ENCODE results near the gene MPRIP. TPM values are rescaled to one million over a fixed set of nuclear protein-coding genes. Genes with fewer than 3 reads are reported as not detected.

MPRIP gene
- total and polyA plus RNA-seq, 2 of the 13 experiments (the other 11 are each of a cell fraction or from before 2014, with no cell fraction given) = 50.2 to 52.4 TPM

GRCh38 chr17:17084941-17085340, 42.7 kb downstream of the MPRIP start (continued):
- no peak for TF ChIP-seq ZNF609 (CRISPR knock-in tag; IDR thresholded peaks at IDR 0.05; ENCODE audit: borderline replicate concordance)

- no peaks in the 10 kb centered on the region for H4K20me1 ChIP-seq (ENCODE audit: insufficient read depth, low read length)
- ChIA-PET CTCF (ENCODE audit: low intra/inter-chr PET ratio, low total read pairs) (no interaction called here), POLR2A (interaction anchor here (0.8 kb wide), 1 partner anchor 8 kb away, joined by 3 read pairs; no protein-coding TSS in a partner anchor)
- H3K4me2 ChIP-seq (ENCODE audit: low read depth, low read length) = no peak overlapping the region
- BruUV-seq (replicated peaks) = no TSS peak
- no peak overlapping the region for H3K4me3 ChIP-seq (replicated peaks in 1 of 3; ENCODE audit: insufficient read depth in 1 of 3, low read depth in 2 of 3, low read length in 3 of 3)
- ATAC-seq (no peak), DNase-seq (ENCODE audit: low spot score) (no peak), FAIRE-seq (no peak)
- no peaks in the 10 kb centered on the region for H3K27me3 ChIP-seq (ENCODE audit: control insufficient read depth in 1 of 2, insufficient read depth in 2 of 2, low read length in 2 of 2)
- peaks cover 7 to 15% of the 10 kb centered on the region in 2 experiments; a peak in 3 of 5 replicates for H3K36me3 ChIP-seq (replicated peaks in 1 of 2; ENCODE audit: control insufficient read depth in 1 of 2, insufficient read depth in 2 of 2, low read length in 2 of 2)
- no peak overlapping the region for H3K27ac ChIP-seq (ENCODE audit: extremely low read length, insufficient read depth, low read length)
- intact Hi-C loops (cut with micrococcal nuclease; ENCODE audit: unreplicated experiment) = no loop called here
- in situ Hi-C loops (cut with HindIII; ENCODE audit: extremely low pct_ligation_motif_present, low pct_unique_long_range_greater_than_20kb) = no loop called here
- no peaks in the 10 kb centered on the region for H3K9me3 ChIP-seq (ENCODE audit: low read length)
- no peaks in the 10 kb centered on the region for H3K79me2 ChIP-seq (ENCODE audit: insufficient read depth, low read length)
- 97% methylated on average over 6 of the region's 6 CpGs for whole genome bisulfite sequencing (ENCODE audit: low lambda C conversion rate)
- H3K9ac ChIP-seq (ENCODE audit: insufficient read depth, low read depth, low read length) = no peak overlapping the region
- TF ChIP-seq GATAD2A (CRISPR knock-in tag; IDR thresholded peaks at IDR 0.05) (no peak), KDM5B (CRISPR knock-in tag; IDR thresholded peaks at IDR 0.05; ENCODE audit: borderline replicate concordance) (no peak), ZNF839 (CRISPR knock-in tag; IDR thresholded peaks at IDR 0.05; ENCODE audit: borderline replicate concordance) (no peak), IKZF1 (IDR thresholded peaks at IDR 0.05) (no peak), CREBL2 (CRISPR knock-in tag; IDR thresholded peaks at IDR 0.05; ENCODE audit: borderline replicate concordance) (no peak), ZNF331 (CRISPR knock-in tag; IDR thresholded peaks at IDR 0.05) (no peak)
- H2AFZ ChIP-seq (ENCODE audit: low read length) = no peak overlapping the region
- peaks cover 58% of the 10 kb centered on the region for H3K4me1 ChIP-seq (ENCODE audit: insufficient read depth, low read length)
These were observed 44.3 kb downstream of the MPRIP start for GRCh38 chr17:17086585-17086984.
